Cardiac muscle cell (in vitro differentiated cells and primary cell): ENCODE measurements around the gene CACNA2D1. TPM values are rescaled to one million over a fixed set of nuclear protein-coding genes. Genes with fewer than 3 reads are reported as not detected.

Experiments
- DNase-seq, 2 donors: peaks; one replicate each; pipeline versions ENCODE4 v3.0.0 to v3.0.0-alpha.2; 2010 to 2017; ENCODE audit warnings: low read depth in 1 of 2, low spot score in 1 of 2
- H3K27ac ChIP-seq: fragments of 200-600 bp; sonication (generic); 2 replicates; pipeline ENCODE4 v1.5.1; 2016
- H3K27me3 ChIP-seq: fragments of 200-600 bp; sonication (generic); 2 replicates; pipeline ENCODE4 v1.6.0; 2016; ENCODE audit warnings: control low read depth
- H3K36me3 ChIP-seq: fragments of 200-600 bp; sonication (generic); 2 replicates; pipeline ENCODE4 v1.5.1; 2016; ENCODE audit warnings: control low read depth
- H3K4me1 ChIP-seq: fragments of 200-600 bp; sonication (generic); 2 replicates; pipeline ENCODE4 v1.8.1; 2017; ENCODE audit warnings: low read depth, mild to moderate bottlenecking, mixed run types
- H3K4me3 ChIP-seq: fragments of 200-600 bp; sonication (generic); 2 replicates; pipeline ENCODE4 v1.5.1; 2016; ENCODE audit warnings: mild to moderate bottlenecking
- H3K9me3 ChIP-seq: fragments of 200-600 bp; sonication (generic); 2 replicates; pipeline ENCODE4 v1.5.1; 2017; ENCODE audit warnings: low read depth, mild to moderate bottlenecking, control low read depth
- CTCF ChIP-seq: IDR thresholded peaks from 2 replicates; pipeline ENCODE4 v1.5.1; 2012; ENCODE audit warnings: low read depth, mild to moderate bottlenecking, low read length
- polyA plus RNA-seq: library from polyadenylated mRNA; unstranded; fragments of >200 nt; fragmentation: Nextera tagmentation; extraction: Ambion mirVana; gene quantifications from 2 replicates; pipeline ENCODE4 v1.2.1, GENCODE V29; 2016
- total RNA-seq: library from RNA; depleted of rRNA; stranded (reverse); fragments of >200 nt; gene quantifications from 2 replicates; pipeline ENCODE4 v1.2.3, GENCODE V29; 2016

Gene CACNA2D1
- total and polyA plus RNA-seq, 2 experiments from 2014 or later = 4.5 to 20.3 TPM

- no peaks in the 10 kb centered on the region for H3K27me3 ChIP-seq
- H3K9me3 ChIP-seq = no peaks in the 10 kb centered on the region
- no peaks in the 10 kb centered on the region for H3K36me3 ChIP-seq
- no peak overlapping the region for H3K27ac ChIP-seq
- DNase-seq = no peak
- TF ChIP-seq CTCF = no peak
- H3K4me3 ChIP-seq = no peak overlapping the region
- H3K4me1 ChIP-seq = no peaks in the 10 kb centered on the region
These were observed 150.1 kb downstream of the CACNA2D1 start for GRCh38 chr7:82293467-82293866.

- H3K4me1 ChIP-seq = no peaks in the 10 kb centered on the region
- no peak overlapping the region for H3K4me3 ChIP-seq
- no peaks in the 10 kb centered on the region for H3K36me3 ChIP-seq
- no peaks in the 10 kb centered on the region for H3K27me3 ChIP-seq
- H3K9me3 ChIP-seq = no peaks in the 10 kb centered on the region
- no peak overlapping the region for H3K27ac ChIP-seq
- DNase-seq = no peak
- no peak for TF ChIP-seq CTCF
These were observed 151.6 kb downstream of the CACNA2D1 start for GRCh38 chr7:82291931-82292330.

GRCh38 chr7:82289889-82290288 is 153.7 kb downstream of the CACNA2D1 start:
- no peak for TF ChIP-seq CTCF
- no peaks in the 10 kb centered on the region for H3K27me3 ChIP-seq
- no peak overlapping the region for H3K27ac ChIP-seq
- H3K9me3 ChIP-seq = no peaks in the 10 kb centered on the region
- H3K4me3 ChIP-seq = no peak overlapping the region
- DNase-seq = no peak
- H3K36me3 ChIP-seq = no peaks in the 10 kb centered on the region
- H3K4me1 ChIP-seq = no peaks in the 10 kb centered on the region

- H3K27me3 ChIP-seq = no peaks in the 10 kb centered on the region
- H3K36me3 ChIP-seq = no peaks in the 10 kb centered on the region
- H3K9me3 ChIP-seq = no peaks in the 10 kb centered on the region
- H3K27ac ChIP-seq = no peak overlapping the region
- no peak for DNase-seq
- TF ChIP-seq CTCF = no peak
- H3K4me3 ChIP-seq = no peak overlapping the region
- no peaks in the 10 kb centered on the region for H3K4me1 ChIP-seq
These were observed 154.4 kb downstream of the CACNA2D1 start for GRCh38 chr7:82289152-82289535.

GRCh38 chr7:82286798-82287140 is 156.8 kb downstream of the CACNA2D1 start:
- no peak for TF ChIP-seq CTCF

GRCh38 chr7:82286096-82286797 is 157.3 kb downstream of the CACNA2D1 start:
- DNase-seq = peak in 1 of 2 donors; percentile 16
- H3K27me3 ChIP-seq = no peaks in the 10 kb centered on the region
- no peaks in the 10 kb centered on the region for H3K4me1 ChIP-seq
- H3K9me3 ChIP-seq = no peaks in the 10 kb centered on the region
- H3K36me3 ChIP-seq = no peaks in the 10 kb centered on the region
- H3K27ac ChIP-seq = no peak overlapping the region
- H3K4me3 ChIP-seq = no peak overlapping the region
- no peak for TF ChIP-seq CTCF

More at GRCh38 chr7:82286798-82287140, 156.8 kb downstream of the CACNA2D1 start:
- DNase-seq = no peak
- no peaks in the 10 kb centered on the region for H3K27me3 ChIP-seq
- no peaks in the 10 kb centered on the region for H3K4me1 ChIP-seq
- no peak overlapping the region for H3K27ac ChIP-seq
- no peaks in the 10 kb centered on the region for H3K36me3 ChIP-seq
- H3K9me3 ChIP-seq = no peaks in the 10 kb centered on the region
- H3K4me3 ChIP-seq = no peak overlapping the region
